Chondrocyte (in vitro differentiated cells): ENCODE results near the gene CD8A. TPM values are rescaled to one million over a fixed set of nuclear protein-coding genes. Genes with fewer than 3 reads are reported as not detected.
"Not testable (repeated sequence)": the region's sequence is repeated elsewhere in the genome, so short reads cannot be mapped to it uniquely, and the experiment has no call there.

Source experiments
- DNase-seq: peaks from one replicate; pipeline ENCODE4 v3.0.0; 2021; ENCODE audit warnings: mixed read lengths, low spot score
- H3K27ac Mint-ChIP-seq: one replicate; pipeline ENCODE4 v1.8.0; 2021; ENCODE audit warnings: mild to moderate bottlenecking, moderate library complexity, mixed read lengths; ENCODE audit not compliant: unreplicated experiment
- H3K27me3 Mint-ChIP-seq: 2 replicates; pipeline ENCODE4 v1.8.0; 2021; ENCODE audit warnings: low read depth, mixed read lengths
- H3K36me3 Mint-ChIP-seq: 2 replicates; pipeline ENCODE4 v1.8.0; 2021; ENCODE audit warnings: low read depth, mixed read lengths
- H3K4me1 Mint-ChIP-seq: 2 replicates; pipeline ENCODE4 v1.8.0; 2021; ENCODE audit warnings: low read depth, mild to moderate bottlenecking, mixed read lengths
- H3K4me3 Mint-ChIP-seq: one replicate; pipeline ENCODE4 v1.8.0; 2021; ENCODE audit warnings: mild to moderate bottlenecking, moderate library complexity, mixed read lengths; ENCODE audit not compliant: unreplicated experiment
- H3K9me3 Mint-ChIP-seq: 2 replicates; pipeline ENCODE4 v1.8.0; 2021; ENCODE audit warnings: low read depth, mixed read lengths
- total RNA-seq: library from RNA; stranded (reverse); gene quantifications from 3 replicates; pipeline ENCODE4 v1.2.1, GENCODE V29; 2021

Gene CD8A
- total RNA-seq, 1 donor from 2014 or later: not detected

- H3K4me3 Mint-ChIP-seq: not testable (repeated sequence)
Measured at GRCh38 chr2:86739485-86739884, 51.2 kb downstream of the CD8A start.

GRCh38 chr2:86734896-86735295 is 55.8 kb downstream of the CD8A start:
- not testable (repeated sequence) for H3K27ac Mint-ChIP-seq, DNase-seq, H3K27me3 Mint-ChIP-seq, H3K9me3 Mint-ChIP-seq, H3K36me3 Mint-ChIP-seq, H3K4me3 Mint-ChIP-seq, H3K4me1 Mint-ChIP-seq

More at GRCh38 chr2:86739485-86739884, 51.2 kb downstream of the CD8A start:
- DNase-seq, H3K36me3 Mint-ChIP-seq, H3K27ac Mint-ChIP-seq, H3K4me1 Mint-ChIP-seq, H3K27me3 Mint-ChIP-seq, H3K9me3 Mint-ChIP-seq: not testable (repeated sequence)

Other genes with a start within 250 kb of the CD8A start
- 106 to 111 TPM (median 109 TPM) in 3 replicates for gene CHMP3, start 227.5 kb downstream of the CD8A start, total RNA-seq
- gene RNF103, start 167.0 kb downstream of the CD8A start, total RNA-seq: 28.5 to 32.4 TPM (median 32.3 TPM) in 3 replicates
- 23.1 to 27.6 TPM (median 24.0 TPM) in 3 replicates for gene RMND5A, start 70.6 kb downstream of the CD8A start, total RNA-seq
- gene CD8B, start 71.0 kb upstream of the CD8A start, total RNA-seq: not detected in 3 replicates
- 1.1 to 3.2 TPM (median 2.1 TPM) in 3 replicates for gene RGPD1, start 151.2 kb upstream of the CD8A start, total RNA-seq
- 1.1 to 1.8 TPM (median 1.4 TPM) in 3 replicates for gene PLGLB1, start 230.9 kb upstream of the CD8A start, total RNA-seq